ENCODE measurements around the gene TRAF3.

TRAF3 gene

GRCh38 chr14:102938191-102938590 is 160.9 kb downstream of the TRAF3 start:
- no peak overlapping the region for H3K27ac ChIP-seq (ENCODE audit: low read depth, low read length)
- H3K9me3 ChIP-seq (ENCODE audit: insufficient read depth, low read length), result no peaks in the 10 kb centered on the region
- no peak for TF ChIP-seq EZH2phosphoT487 (conservative IDR thresholded peaks at IDR 0.05; ENCODE audit: low read length)
- no peak for TF ChIP-seq CTCF (IDR thresholded peaks at IDR 0.05; ENCODE audit: insufficient read depth, low read length, poor library complexity, severe bottlenecking)
- H3K9ac ChIP-seq (ENCODE audit: low read length), result no peak overlapping the region
- no peaks in the 10 kb centered on the region for H3K79me2 ChIP-seq (ENCODE audit: insufficient read depth, low read length)
- no peak overlapping the region for H3K4me2 ChIP-seq (ENCODE audit: low read depth, low read length, poor library complexity, severe bottlenecking)
- no peaks in the 10 kb centered on the region for H3K36me3 ChIP-seq (ENCODE audit: low read length)
- no peaks in the 10 kb centered on the region for H4K20me1 ChIP-seq (ENCODE audit: low read depth, low read length)
- H3K27me3 ChIP-seq (ENCODE audit: low read length), result no peaks in the 10 kb centered on the region
- H3K9me2 ChIP-seq (replicated peaks; ENCODE audit: insufficient read depth, low read length), result no peaks in the 10 kb centered on the region
- H3K4me3 ChIP-seq (ENCODE audit: insufficient read depth, low read length, poor library complexity, severe bottlenecking), result no peak overlapping the region
- peaks cover 20% of the 10 kb centered on the region for H3F3A ChIP-seq (ENCODE audit: insufficient read depth)
- no peak overlapping the region for H2AFZ ChIP-seq (ENCODE audit: low read depth, low read length, severe bottlenecking)

- Histone ChIP-seq H2AFZ (ENCODE audit: low read depth, low read length, severe bottlenecking) (no peak overlapping the region), H3K4me3 (ENCODE audit: insufficient read depth, low read length, poor library complexity, severe bottlenecking) (no peak overlapping the region), H3K27me3 (ENCODE audit: low read length) (no peaks in the 10 kb centered on the region), H3K36me3 (ENCODE audit: low read length) (no peaks in the 10 kb centered on the region), H3F3A (ENCODE audit: insufficient read depth) (peaks cover 20% of the 10 kb centered on the region), H3K9ac (ENCODE audit: low read length) (no peak overlapping the region), H3K27ac (ENCODE audit: low read depth, low read length) (no peak overlapping the region), H3K9me3 (ENCODE audit: insufficient read depth, low read length) (no peaks in the 10 kb centered on the region), H3K4me2 (ENCODE audit: low read depth, low read length, poor library complexity, severe bottlenecking) (no peak overlapping the region), H3K79me2 (ENCODE audit: insufficient read depth, low read length) (no peaks in the 10 kb centered on the region), H3K9me2 (replicated peaks; ENCODE audit: insufficient read depth, low read length) (no peaks in the 10 kb centered on the region), H4K20me1 (ENCODE audit: low read depth, low read length) (no peaks in the 10 kb centered on the region)
- no peak for TF ChIP-seq CTCF (IDR thresholded peaks at IDR 0.05; ENCODE audit: insufficient read depth, low read length, poor library complexity, severe bottlenecking)
- no peak for TF ChIP-seq EZH2phosphoT487 (conservative IDR thresholded peaks at IDR 0.05; ENCODE audit: low read length)
Measured at GRCh38 chr14:102939329-102939728, 162.1 kb downstream of the TRAF3 start.

GRCh38 chr14:102939820-102940561 is 162.7 kb downstream of the TRAF3 start:
- H3K9ac ChIP-seq (ENCODE audit: low read length), result no peak overlapping the region
- H2AFZ ChIP-seq (ENCODE audit: low read depth, low read length, severe bottlenecking), result no peak overlapping the region
- H3K27ac ChIP-seq (ENCODE audit: low read depth, low read length), result no peak overlapping the region
- no peaks in the 10 kb centered on the region for H3K9me2 ChIP-seq (replicated peaks; ENCODE audit: insufficient read depth, low read length)
- H3F3A ChIP-seq (ENCODE audit: insufficient read depth), result peaks cover 19% of the 10 kb centered on the region
- H3K9me3 ChIP-seq (ENCODE audit: insufficient read depth, low read length), result no peaks in the 10 kb centered on the region
- no peak overlapping the region for H3K4me3 ChIP-seq (ENCODE audit: insufficient read depth, low read length, poor library complexity, severe bottlenecking)
- no peaks in the 10 kb centered on the region for H3K79me2 ChIP-seq (ENCODE audit: insufficient read depth, low read length)
- H3K27me3 ChIP-seq (ENCODE audit: low read length), result no peaks in the 10 kb centered on the region
- TF ChIP-seq CTCF (IDR thresholded peaks at IDR 0.05; ENCODE audit: insufficient read depth, low read length, poor library complexity, severe bottlenecking) (no peak), EZH2phosphoT487 (conservative IDR thresholded peaks at IDR 0.05; ENCODE audit: low read length) (no peak)
- no peaks in the 10 kb centered on the region for H4K20me1 ChIP-seq (ENCODE audit: low read depth, low read length)
- no peak overlapping the region for H3K4me2 ChIP-seq (ENCODE audit: low read depth, low read length, poor library complexity, severe bottlenecking)
- no peaks in the 10 kb centered on the region for H3K36me3 ChIP-seq (ENCODE audit: low read length)
